CMK (cell line): Measurements from ENCODE around the gene ZNF334.
A peak's percentile ranks its signal among the peaks of the same experiment; 100 is the strongest.

Source experiments
- DNase-seq: peaks from one replicate; pipeline ENCODE4 v3.0.0-alpha.2; 2010; ENCODE audit warnings: low read depth

ZNF334 gene

DNA sequence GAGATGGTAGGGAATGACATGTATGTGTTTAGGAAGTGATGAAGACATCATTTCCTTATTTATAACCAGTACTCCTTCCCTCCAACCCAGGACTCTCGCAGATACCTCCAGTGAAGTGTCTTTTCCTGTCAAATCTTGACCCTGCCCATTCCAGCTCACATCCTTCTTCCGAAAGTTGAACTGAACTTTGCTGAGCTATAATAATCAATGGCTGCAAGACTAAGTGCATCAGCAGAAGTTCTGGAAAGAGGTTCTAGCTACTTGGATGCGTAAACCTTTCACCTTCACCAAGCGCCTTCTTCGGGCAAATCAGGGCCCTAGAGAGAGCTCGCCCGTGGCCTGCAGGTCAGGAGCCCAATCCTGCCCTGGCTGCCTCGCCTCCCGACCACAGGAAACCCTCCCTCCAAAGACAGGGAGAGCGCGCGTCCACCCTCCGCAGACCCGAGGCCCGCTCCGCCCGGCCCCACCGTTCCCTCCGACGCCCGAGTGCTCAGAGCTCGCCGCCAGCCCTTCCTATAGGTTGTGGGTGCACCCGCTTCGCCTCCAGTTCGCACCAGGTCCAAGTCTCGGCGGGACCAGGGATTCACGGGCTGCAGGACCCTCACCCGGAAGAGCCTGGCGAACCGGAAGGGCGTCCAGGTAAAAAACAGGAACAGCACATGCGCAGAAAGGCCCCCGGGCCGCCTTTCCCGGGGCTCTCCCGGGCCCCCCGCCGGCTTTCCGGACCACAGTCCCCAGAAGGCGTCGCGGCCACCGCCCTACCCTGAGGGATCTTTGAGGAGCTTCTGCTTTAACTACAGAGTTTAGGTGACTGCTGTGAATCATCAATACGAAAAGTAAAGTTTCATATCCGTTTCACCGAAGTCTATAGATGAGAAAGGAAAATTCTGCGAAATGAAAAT lies at the start of gene ZNF334:
TSS of gene ZNF334 (minus strand) at position 617 of the 902 bp plus-strand sequence. CDS start 1,457 bp downstream, outside the sequence.
- peak; percentile 52 for DNase-seq

- no peak for DNase-seq
Observed at GRCh38 chr20:46562373-46563169, 49.2 kb upstream of the ZNF334 start.

GRCh38 chr20:46562009-46562372 lies 48.6 kb upstream of the ZNF334 start:
- DNase-seq = no peak

- DNase-seq = no peak
Observed at GRCh38 chr20:46559685-46560440, 46.5 kb upstream of the ZNF334 start.

DNA sequence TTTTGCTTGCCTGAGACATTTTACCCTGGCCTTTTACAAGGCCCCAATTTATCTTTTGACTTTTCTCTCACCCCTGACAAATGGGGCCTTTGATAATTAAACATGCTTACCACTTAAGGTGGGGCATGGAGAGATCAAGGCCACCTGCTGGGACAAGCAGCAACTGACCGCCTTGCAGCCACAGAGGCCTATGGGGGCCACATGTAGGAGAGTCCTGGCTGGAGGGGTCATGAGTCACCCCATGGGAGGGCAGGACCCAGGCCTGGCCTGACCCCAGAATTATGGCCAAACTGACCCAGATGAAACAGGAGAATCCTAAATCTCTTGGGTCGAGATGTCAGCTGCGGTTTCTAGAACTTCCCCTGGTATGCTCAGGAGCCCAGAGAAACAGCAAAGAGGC lies 45.6 kb upstream of the ZNF334 start:
- DNase-seq = no peak

DNA sequence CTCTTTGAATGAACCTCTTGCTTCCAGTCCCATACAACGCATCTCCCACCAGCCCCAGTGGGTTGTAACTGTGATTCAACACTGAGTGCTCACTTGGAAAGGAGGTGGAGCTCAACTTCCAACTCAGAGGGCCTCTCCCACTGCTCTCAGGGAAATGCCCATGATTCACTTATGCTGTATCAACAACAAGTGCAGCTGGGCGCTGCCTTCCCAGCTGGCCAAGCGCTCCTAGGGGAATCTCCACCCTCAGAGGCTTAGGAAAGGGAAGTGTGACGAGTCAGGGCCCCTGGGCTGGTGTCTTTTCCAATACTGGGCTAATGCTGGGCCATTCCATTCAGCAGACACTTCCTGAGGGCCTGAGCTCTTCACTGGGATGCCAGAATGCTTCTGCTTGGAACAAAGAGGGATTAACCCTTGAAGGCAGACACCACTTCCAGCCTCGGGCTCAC lies 45.2 kb upstream of the ZNF334 start:
- no peak for DNase-seq

- no peak for DNase-seq
Observed at GRCh38 chr20:46557231-46557956, 44.0 kb upstream of the ZNF334 start.

DNA sequence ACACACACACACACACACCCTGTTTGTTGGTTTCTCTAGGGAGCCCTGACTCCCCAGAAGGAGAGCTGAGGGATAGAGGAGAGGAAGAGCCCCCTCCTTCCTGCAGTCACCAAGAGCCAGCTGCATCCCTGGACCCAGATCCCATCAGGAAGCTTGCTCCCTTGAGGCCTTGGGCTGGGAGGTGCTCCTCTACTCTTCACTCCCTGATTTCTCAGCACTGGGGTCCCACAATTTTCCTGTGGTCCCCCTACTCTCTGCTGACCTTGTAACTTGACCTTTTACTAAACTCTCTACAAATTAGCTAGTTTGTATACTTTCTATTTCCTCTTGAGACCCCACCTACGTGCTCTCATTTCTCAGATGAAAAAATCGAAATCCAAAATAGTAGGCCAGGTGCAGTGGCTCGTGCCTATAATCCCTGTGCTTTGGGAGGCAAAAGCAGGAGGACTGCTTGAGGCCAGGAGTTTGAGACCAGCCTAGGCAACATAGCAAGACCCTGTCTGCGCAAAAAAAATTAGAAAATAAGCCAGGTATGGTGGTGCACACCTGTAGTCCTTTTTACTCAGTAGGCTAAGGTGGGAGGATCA lies 42.1 kb upstream of the ZNF334 start:
- DNase-seq = no peak

GRCh38 chr20:46554828-46555227 lies 41.5 kb upstream of the ZNF334 start:
- no peak for DNase-seq

DNA sequence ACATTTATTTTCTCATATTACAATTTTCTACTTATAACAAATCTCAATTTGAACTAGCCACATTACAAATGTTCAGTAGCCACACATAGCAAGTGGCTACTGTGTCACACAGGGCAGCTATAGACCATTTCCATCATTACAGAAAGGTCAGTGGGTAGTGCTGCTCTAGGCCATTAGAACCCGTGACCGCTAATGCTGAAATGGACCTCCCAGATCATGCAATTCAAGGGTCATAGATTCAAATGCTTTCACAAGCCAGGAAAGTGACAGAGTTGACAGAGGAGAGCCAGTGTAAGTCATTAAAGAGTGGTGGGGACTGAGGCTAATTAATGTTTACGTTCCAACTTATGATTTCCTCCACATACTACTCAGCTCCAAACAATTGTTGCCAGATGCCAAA lies 40.6 kb upstream of the ZNF334 start:
- DNase-seq = no peak

GRCh38 chr20:46552460-46553420 lies 39.4 kb upstream of the ZNF334 start:
- peak; percentile 36 for DNase-seq

GRCh38 chr20:46551522-46552381 lies 38.4 kb upstream of the ZNF334 start:
- DNase-seq = no peak

DNA sequence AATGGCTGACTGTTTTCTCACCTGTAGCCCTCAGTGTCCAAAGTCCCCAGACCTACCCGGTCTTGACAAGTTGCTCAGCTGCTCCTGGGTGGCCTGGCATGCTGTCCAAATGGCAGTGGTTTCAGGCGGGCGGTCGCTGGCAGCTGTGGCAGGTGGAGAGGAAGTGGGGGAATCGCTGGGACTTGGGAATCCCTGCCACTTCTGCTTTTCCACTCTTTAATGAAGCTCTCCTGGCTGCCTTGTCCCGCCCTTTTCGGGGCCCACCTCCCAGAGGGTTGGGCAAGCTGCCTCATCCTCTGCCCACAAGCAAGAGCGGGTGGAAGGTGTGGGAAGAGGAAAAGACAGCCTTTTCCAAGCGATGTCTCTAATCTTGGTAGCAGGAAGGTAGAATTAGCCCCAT lies 37.1 kb upstream of the ZNF334 start, which contains the start of gene OCSTAMP:
TSS of gene OCSTAMP (minus strand) at position 194 of the 400 bp plus-strand sequence. CDS start at position 100, 94 bp downstream.
- DNase-seq = no peak

- no peak for DNase-seq
Observed at GRCh38 chr20:46549188-46549972, 36.0 kb upstream of the ZNF334 start.

DNA sequence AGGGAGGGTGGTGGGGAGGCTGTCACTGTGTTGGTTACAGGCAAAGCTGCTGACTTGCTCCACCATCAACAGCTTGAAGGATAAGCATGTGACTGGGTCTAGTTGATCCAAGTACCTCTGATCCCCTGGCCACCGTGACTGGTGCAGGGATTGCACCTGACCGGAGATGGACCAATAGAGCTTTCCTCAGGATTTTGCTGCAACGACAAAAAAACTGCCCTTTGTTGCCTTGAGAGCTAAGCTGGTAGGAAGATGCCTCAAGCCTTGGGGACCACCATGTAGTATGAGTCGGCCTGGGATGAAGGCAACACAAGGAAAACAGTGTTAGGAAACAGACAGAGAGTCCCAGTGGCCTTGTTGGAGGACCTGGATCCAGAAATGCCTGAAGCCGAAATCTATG lies 35.3 kb upstream of the ZNF334 start:
- DNase-seq = no peak

GRCh38 chr20:46547995-46548394 lies 34.6 kb upstream of the ZNF334 start:
- no peak for DNase-seq

DNA sequence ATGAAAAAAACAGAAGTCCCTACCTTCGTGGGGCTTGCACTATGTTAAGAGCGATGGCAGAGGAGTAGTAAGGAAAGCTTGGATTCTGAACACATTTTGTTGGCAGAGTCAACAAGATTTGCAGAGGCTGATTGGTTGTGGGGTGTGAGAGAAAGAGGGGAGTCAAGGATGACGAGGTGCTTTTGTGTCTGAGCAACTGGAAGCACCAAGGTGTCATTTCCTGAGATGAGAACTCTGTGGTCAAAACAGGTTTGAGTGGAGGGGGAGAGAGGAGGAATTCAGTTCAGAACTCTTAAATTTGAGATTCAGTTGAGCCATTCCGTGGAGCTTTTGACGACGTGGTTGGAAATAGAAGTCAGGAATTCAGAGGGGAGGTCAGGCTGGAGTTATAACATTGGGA lies 33.6 kb upstream of the ZNF334 start:
- no peak for DNase-seq

DNA sequence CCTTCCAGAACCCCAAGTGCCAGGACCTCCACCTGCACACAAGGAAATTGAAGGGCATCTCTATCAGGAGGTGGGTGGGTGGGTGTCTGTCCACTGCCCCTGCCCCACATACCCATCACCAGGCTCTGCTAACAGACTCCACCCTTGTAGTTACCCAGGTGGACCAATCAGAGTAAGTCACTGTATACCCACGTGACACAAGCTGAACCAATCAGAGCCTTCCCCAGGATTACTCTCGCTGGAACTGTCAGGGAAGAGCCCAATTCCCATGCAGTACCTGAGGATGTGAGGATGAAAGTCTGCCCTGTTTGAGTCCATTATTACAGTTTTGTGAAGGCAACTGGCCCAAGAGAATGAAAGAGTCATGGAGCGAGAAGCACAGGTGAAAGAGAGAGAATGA lies 32.9 kb upstream of the ZNF334 start:
- DNase-seq = no peak
